ENCODE data around the gene EIPR1.

Gene EIPR1

DNA sequence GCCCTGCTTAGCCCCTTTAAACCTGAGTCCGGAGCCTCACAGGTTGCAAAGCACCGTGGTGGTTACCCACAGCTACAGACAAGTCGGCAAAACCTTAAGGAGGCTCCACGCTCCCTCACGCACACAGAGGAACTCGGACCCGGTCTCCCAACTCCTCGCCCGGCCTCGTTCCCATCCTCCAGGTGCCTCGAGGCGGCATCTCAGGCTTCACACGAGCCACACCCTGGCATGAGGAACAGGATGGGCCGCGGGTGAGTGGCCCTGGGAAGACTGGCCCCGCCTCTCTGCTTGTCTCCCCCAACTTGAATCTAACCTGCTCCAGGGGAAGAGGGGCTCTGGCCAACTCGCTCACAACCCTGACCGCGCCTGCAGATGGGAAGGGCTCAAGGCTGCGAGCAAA, 97.4 kb downstream of the EIPR1 start:
- Histone ChIP-seq H3K9me3 (ENCODE audit: control insufficient read depth in 2 of 2, low read length in 2 of 2) (no peaks in the 10 kb centered on the region), H3K36me3 (ENCODE audit: control insufficient read depth in 2 of 2, insufficient read depth in 2 of 2, low read length in 2 of 2) (peaks cover 0 to 2% of the 10 kb centered on the region in 2 donors), H3K27ac (ENCODE audit: low read length) (no peak overlapping the region), H3K4me3 (ENCODE audit: low read length in 2 of 2) (no peak overlapping the region), H3K27me3 (ENCODE audit: control insufficient read depth in 1 of 2, insufficient read depth in 2 of 2, low read length in 2 of 2) (no peaks in the 10 kb centered on the region), H3K4me1 (ENCODE audit: control insufficient read depth, insufficient read depth, low read length) (peaks cover 13% of the 10 kb centered on the region), H3K9ac (ENCODE audit: low read length in 2 of 2) (no peak overlapping the region)

DNA sequence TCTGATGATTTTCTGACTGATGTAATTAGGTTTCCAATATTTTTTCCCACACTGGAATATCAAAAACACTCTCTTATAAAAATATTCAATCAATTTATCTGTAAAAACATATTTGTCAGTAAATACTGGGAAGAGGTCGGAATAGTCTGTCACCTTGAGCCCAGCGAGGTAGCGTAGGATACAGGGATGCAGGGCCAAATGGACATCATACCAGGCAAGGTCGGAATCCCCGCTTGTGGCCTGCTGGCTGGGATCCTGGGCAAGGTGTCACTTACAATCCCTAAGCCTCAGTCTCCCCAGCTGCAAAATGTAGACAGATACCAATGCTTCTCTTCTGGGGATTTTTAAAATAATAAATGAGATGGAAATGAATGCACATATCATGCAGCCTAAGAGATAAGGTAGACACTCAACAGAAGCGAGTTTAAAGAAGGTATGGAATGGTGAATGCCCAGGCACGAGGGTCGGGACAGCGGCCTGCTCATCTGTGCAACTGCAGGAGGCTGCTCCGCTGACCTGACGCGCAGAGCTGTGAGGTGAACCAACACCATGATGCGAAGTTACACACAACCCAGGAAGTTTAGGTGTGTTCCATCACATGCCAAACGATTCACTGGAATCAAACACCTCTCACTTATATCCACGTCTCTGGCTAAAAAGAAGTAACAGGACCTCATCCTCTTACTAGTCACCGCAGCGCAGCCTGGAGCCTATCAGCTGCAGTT, 98.2 kb downstream of the EIPR1 start:
- H3K4me3 ChIP-seq (ENCODE audit: low read length in 2 of 2), result no peak overlapping the region
- no peaks in the 10 kb centered on the region for H3K27me3 ChIP-seq (ENCODE audit: control insufficient read depth in 1 of 2, insufficient read depth in 2 of 2, low read length in 2 of 2)
- no peak overlapping the region for H3K27ac ChIP-seq (ENCODE audit: low read length)
- H3K9ac ChIP-seq (ENCODE audit: low read length in 2 of 2), result no peak overlapping the region
- no peaks in the 10 kb centered on the region for H3K9me3 ChIP-seq (ENCODE audit: control insufficient read depth in 2 of 2, low read length in 2 of 2)
- H3K4me1 ChIP-seq (ENCODE audit: control insufficient read depth, insufficient read depth, low read length), result peaks cover 13% of the 10 kb centered on the region
- H3K36me3 ChIP-seq (ENCODE audit: control insufficient read depth in 2 of 2, insufficient read depth in 2 of 2, low read length in 2 of 2), result peaks cover 0 to 2% of the 10 kb centered on the region in 2 donors

DNA sequence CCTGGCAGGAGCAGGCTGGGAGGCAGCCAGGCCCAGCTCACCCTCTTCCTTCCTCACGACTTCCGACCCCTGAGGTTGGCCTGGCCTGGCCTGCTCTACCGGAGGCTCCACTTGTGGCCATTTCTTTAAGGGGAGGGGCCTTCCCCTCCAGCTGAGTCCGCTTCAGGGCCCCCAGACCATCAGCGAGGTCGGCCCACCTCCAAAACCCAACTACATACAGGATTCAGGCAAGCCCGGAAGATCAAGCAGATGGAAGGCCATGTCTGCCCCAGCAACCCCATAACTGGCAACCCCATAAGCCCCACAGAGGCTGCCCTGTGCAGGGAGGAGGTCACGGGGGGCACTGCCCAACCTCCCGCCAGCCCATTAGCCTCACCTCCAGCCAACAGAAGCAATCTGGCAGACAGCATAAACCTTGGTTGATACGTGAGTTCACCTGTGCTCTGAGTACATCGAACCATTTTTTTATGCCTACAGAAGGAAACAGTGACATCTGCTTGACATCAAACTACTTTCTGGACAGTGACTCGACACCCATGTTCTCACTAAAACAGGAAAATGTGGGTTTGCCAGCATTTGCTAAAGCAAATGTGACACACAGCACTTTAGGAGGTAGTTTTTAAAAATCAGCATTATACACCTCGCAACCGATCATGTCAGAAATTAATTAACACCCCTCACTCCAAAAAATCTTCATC, 98.9 kb downstream of the EIPR1 start:
- Histone ChIP-seq H3K27ac (ENCODE audit: low read length) (no peak overlapping the region), H3K9ac (ENCODE audit: low read length in 2 of 2) (no peak overlapping the region), H3K27me3 (ENCODE audit: control insufficient read depth in 1 of 2, insufficient read depth in 2 of 2, low read length in 2 of 2) (no peaks in the 10 kb centered on the region), H3K4me1 (ENCODE audit: control insufficient read depth, insufficient read depth, low read length) (peaks cover 13% of the 10 kb centered on the region), H3K9me3 (ENCODE audit: control insufficient read depth in 2 of 2, low read length in 2 of 2) (no peaks in the 10 kb centered on the region), H3K4me3 (ENCODE audit: low read length in 2 of 2) (no peak overlapping the region), H3K36me3 (ENCODE audit: control insufficient read depth in 2 of 2, insufficient read depth in 2 of 2, low read length in 2 of 2) (peaks cover 0 to 2% of the 10 kb centered on the region in 2 donors)

DNA sequence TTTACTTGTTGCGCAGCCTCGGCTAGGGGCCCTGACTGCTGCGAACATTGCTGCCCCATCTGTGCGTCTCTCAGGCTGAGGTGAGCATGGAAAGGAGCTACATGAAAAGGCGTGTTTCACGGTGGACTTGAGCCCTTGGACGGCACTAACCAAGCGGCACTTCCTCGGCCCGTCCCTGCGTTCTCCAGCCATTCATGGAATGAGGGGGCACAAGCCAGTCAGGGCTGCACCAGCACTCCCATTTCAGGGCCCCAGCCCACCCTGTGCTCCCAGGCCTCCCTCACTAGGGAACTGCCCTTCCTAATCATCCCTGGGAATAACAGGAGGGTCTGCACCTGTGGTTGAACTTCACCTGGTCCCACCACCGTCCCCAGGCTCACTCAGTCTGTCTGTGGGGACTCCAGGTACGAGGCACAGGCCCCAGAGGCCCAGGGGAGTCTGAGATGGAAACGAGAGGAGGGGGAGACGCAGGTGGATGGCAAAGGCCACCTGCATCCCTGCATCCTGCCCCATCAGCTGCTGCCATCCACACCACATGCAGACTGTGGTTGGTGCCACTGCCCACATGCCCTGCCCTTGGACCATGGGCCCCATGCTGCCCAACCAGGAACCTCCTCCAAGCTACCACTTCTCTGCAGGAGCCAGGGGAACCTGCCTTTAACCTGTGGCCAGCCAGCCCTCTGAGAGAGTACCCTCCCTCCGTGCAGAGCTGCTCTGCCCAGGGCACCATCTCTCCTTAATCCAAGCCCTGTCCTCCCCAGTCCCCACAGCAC, 99.7 kb downstream of the EIPR1 start:
- H3K36me3 ChIP-seq (ENCODE audit: control insufficient read depth in 2 of 2, insufficient read depth in 2 of 2, low read length in 2 of 2), result peaks cover 0 to 2% of the 10 kb centered on the region in 2 donors
- H3K27ac ChIP-seq (ENCODE audit: low read length), result no peak overlapping the region
- H3K27me3 ChIP-seq (ENCODE audit: control insufficient read depth in 1 of 2, insufficient read depth in 2 of 2, low read length in 2 of 2), result no peaks in the 10 kb centered on the region

DNA sequence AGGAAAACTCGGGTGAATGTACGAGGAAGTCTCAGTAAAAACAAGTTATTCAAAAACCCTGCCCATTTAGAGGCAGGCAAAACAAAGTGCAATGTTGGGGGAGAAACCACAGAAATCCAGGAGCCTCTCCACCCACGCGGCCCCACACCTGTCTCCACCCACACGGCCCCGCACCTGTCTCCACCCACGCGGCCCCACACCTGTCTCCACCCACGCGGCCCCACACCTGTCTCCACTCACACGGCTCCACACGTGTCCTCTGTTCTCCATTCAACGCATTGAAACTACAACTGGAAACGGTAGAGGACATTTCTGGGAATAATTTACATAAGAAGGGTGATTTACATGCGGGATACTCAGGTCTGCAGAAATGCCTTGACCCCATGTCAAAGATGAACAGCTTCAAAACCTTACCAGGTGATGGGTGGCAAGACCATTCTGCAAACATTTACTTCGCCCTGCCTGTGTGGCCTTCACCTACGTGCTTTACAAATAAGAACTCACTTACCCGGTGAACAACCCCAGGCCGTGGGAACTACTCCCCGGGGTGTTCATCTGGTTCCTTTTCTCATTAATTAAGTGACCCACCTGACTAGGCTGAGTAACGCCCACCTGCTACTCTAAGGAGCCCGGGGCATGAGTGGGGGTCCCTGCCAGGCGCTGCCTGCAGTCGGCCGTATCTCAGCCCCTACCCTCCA, 100.4 kb downstream of the EIPR1 start:
- no peaks in the 10 kb centered on the region for H3K9me3 ChIP-seq (ENCODE audit: control insufficient read depth in 2 of 2, low read length in 2 of 2)

More for the DNA sequence above, 99.7 kb downstream of the EIPR1 start:
- peaks cover 7% of the 10 kb centered on the region for H3K4me1 ChIP-seq (ENCODE audit: control insufficient read depth, insufficient read depth, low read length)
- no peaks in the 10 kb centered on the region for H3K9me3 ChIP-seq (ENCODE audit: control insufficient read depth in 2 of 2, low read length in 2 of 2)
- H3K9ac ChIP-seq (ENCODE audit: low read length in 2 of 2), result no peak overlapping the region
- H3K4me3 ChIP-seq (ENCODE audit: low read length in 2 of 2), result no peak overlapping the region

DNA sequence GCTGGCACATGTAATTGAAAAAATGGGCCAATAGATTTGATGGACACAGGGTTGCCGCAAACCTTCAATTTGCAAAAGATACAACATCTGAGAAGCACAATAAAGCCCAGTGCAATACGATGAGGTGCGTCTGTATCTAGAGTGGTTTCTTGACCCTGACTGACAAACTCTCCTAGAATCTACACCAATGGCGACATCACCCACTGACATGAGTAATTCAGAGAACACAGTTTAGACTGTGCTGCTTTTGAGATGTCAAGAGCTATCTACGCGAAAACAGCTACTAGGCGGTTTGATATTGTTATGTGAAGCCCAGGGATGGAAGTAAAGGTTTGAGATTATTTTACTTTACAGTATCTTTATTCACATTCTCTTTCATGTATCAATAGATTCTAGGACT, 104.9 kb downstream of the EIPR1 start:
- no peaks in the 10 kb centered on the region for H3K36me3 ChIP-seq (ENCODE audit: control insufficient read depth in 2 of 2, insufficient read depth in 2 of 2, low read length in 2 of 2)
- H3K9me3 ChIP-seq (ENCODE audit: control insufficient read depth in 2 of 2, low read length in 2 of 2), result no peaks in the 10 kb centered on the region
- no peak overlapping the region for H3K4me3 ChIP-seq (ENCODE audit: low read length in 2 of 2)
- no peaks in the 10 kb centered on the region for H3K27me3 ChIP-seq (ENCODE audit: control insufficient read depth in 1 of 2, insufficient read depth in 2 of 2, low read length in 2 of 2)
- no peaks in the 10 kb centered on the region for H3K4me1 ChIP-seq (ENCODE audit: control insufficient read depth, insufficient read depth, low read length)
- no peak overlapping the region for H3K27ac ChIP-seq (ENCODE audit: low read length)
- no peak overlapping the region for H3K9ac ChIP-seq (ENCODE audit: low read length in 2 of 2)

More for the DNA sequence above, 100.4 kb downstream of the EIPR1 start:
- Histone ChIP-seq H3K4me3 (ENCODE audit: low read length in 2 of 2) (no peak overlapping the region), H3K9ac (ENCODE audit: low read length in 2 of 2) (no peak overlapping the region), H3K4me1 (ENCODE audit: control insufficient read depth, insufficient read depth, low read length) (peaks cover 4% of the 10 kb centered on the region), H3K36me3 (ENCODE audit: control insufficient read depth in 2 of 2, insufficient read depth in 2 of 2, low read length in 2 of 2) (peaks cover 0 to 2% of the 10 kb centered on the region in 2 donors), H3K27me3 (ENCODE audit: control insufficient read depth in 1 of 2, insufficient read depth in 2 of 2, low read length in 2 of 2) (no peaks in the 10 kb centered on the region), H3K27ac (ENCODE audit: low read length) (no peak overlapping the region)

DNA sequence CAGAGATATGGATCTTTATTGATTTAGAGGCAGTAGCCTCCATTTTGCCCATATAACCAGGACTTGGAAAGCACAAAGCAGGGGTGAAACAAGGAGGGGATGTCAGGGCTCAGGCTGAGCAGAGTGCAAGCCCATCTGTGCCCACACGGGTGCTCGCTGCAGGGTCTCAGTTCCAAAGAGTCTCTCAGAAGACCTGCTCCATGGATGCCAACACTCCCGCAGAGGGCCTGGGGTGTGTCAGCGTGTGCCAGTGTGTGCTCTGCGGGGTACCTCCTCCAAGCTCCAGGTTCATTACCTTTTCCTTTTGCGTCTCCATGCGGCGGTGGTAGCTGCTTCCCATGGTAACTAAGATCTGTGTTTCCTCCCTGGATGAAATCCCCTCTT, 107.5 kb downstream of the EIPR1 start:
- no peaks in the 10 kb centered on the region for H3K4me1 ChIP-seq (ENCODE audit: control insufficient read depth, insufficient read depth, low read length)
- no peaks in the 10 kb centered on the region for H3K9me3 ChIP-seq (ENCODE audit: control insufficient read depth in 2 of 2, low read length in 2 of 2)
- no peaks in the 10 kb centered on the region for H3K36me3 ChIP-seq (ENCODE audit: control insufficient read depth in 2 of 2, insufficient read depth in 2 of 2, low read length in 2 of 2)
- H3K27ac ChIP-seq (ENCODE audit: low read length), result no peak overlapping the region
- no peaks in the 10 kb centered on the region for H3K27me3 ChIP-seq (ENCODE audit: control insufficient read depth in 1 of 2, insufficient read depth in 2 of 2, low read length in 2 of 2)
- H3K4me3 ChIP-seq (ENCODE audit: low read length in 2 of 2), result no peak overlapping the region
- H3K9ac ChIP-seq (ENCODE audit: low read length in 2 of 2), result no peak overlapping the region

DNA sequence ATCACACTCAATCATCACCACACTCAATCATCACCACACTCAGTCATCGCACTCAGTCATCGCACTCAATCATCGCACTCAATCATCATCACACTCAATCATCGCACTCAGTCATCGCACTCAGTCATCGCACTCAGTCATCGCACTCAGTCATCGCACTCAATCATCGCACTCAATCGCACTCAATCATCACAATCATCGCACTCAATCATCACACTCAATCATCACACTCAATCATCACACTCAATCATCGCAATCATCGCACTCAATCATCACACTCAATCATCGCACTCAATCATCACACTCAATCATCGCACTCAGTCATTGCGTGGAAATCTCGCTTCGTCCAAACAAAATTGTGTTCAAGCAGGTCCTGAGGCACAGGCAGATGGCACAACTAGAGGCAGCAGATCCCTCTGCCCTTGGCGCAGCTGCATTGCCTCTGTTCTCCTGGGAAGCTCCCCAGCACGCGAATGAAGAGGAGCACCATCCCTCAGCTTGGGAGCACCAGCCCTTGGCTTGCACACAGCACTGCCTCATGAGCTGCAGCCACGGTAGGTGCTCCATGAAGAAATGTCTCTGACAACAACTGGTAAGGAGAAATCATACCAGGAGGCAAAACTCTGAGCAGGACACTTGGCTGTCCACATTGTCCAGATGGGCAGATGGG, 108.1 kb downstream of the EIPR1 start:
- H3K4me1 ChIP-seq (ENCODE audit: control insufficient read depth, insufficient read depth, low read length), result no peaks in the 10 kb centered on the region
- no peaks in the 10 kb centered on the region for H3K9me3 ChIP-seq (ENCODE audit: control insufficient read depth in 2 of 2, low read length in 2 of 2)
- no peaks in the 10 kb centered on the region for H3K36me3 ChIP-seq (ENCODE audit: control insufficient read depth in 2 of 2, insufficient read depth in 2 of 2, low read length in 2 of 2)
- no peak overlapping the region for H3K27ac ChIP-seq (ENCODE audit: low read length)
- H3K4me3 ChIP-seq (ENCODE audit: low read length in 2 of 2), result no peak overlapping the region
- no peaks in the 10 kb centered on the region for H3K27me3 ChIP-seq (ENCODE audit: control insufficient read depth in 1 of 2, insufficient read depth in 2 of 2, low read length in 2 of 2)
- no peak overlapping the region for H3K9ac ChIP-seq (ENCODE audit: low read length in 2 of 2)

DNA sequence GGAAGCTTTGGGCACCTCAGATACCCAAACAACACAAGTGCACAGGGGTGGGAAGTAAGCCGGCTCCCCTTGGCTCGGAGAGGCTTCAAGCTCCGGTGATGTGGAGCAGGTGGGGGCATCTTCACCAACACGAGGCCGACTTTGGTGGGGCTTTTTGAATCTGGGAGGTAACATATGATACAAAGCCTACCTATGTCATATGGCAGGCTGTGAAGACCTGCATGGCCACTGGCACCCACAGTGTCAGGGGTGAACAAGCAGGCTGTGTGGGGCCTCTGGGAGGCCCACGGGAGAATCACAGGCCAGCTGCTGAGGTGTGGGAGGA, 109.0 kb downstream of the EIPR1 start:
- H3K27ac ChIP-seq (ENCODE audit: low read length), result no peak overlapping the region
- H3K4me3 ChIP-seq (ENCODE audit: low read length in 2 of 2), result no peak overlapping the region

More for the DNA sequence above, 109.0 kb downstream of the EIPR1 start:
- Histone ChIP-seq H3K9ac (ENCODE audit: low read length in 2 of 2) (no peak overlapping the region), H3K27me3 (ENCODE audit: control insufficient read depth in 1 of 2, insufficient read depth in 2 of 2, low read length in 2 of 2) (no peaks in the 10 kb centered on the region), H3K4me1 (ENCODE audit: control insufficient read depth, insufficient read depth, low read length) (no peaks in the 10 kb centered on the region), H3K36me3 (ENCODE audit: control insufficient read depth in 2 of 2, insufficient read depth in 2 of 2, low read length in 2 of 2) (no peaks in the 10 kb centered on the region), H3K9me3 (ENCODE audit: control insufficient read depth in 2 of 2, low read length in 2 of 2) (no peaks in the 10 kb centered on the region)
